Smooth muscle cell of the brain vasculature (primary cell): Measurements from ENCODE around the gene TRIM47.

Source experiments
- DNase-seq: peaks from one replicate; pipeline ENCODE4 v3.0.0-alpha.2; 2012; ENCODE audit warnings: low read depth, low spot score

TRIM47 gene

DNA sequence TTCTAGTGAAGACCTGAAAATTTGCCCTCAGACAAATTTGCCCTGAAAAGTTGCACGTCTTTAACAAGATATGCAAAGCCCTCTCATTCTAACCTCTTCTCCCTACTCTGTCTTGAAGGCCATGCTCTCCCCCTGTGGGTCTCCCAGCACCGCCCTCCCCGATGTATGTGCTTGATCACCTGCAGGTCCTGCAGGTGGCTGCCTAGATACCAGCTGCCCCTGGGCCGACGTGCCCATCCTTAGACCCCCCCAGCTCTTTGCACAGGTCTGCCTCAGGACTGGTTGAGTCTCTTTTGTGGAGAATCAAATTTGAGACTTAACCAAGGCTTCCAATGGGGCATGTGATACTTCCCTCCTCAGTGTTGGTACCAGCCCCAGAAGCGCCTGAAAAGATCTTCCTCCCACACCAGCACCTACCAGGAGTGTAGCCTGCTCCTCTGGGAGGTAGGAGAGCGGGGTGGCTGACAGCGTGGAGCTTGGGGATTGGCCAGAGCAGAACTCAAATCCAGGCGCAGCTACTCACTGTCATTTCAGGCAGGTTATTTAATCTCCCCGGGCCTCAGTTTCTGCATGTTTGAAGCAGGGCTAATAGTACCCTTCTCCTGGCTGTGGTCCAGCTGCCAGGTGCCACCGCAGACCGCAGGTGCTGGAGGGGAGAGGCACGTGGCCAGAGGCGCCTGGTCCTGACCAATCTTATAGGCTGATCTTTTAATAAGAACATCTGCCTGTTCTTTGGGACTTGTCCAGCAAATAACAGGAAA is 30.9 kb upstream of the TRIM47 start:
- DNase-seq: no peak

DNA sequence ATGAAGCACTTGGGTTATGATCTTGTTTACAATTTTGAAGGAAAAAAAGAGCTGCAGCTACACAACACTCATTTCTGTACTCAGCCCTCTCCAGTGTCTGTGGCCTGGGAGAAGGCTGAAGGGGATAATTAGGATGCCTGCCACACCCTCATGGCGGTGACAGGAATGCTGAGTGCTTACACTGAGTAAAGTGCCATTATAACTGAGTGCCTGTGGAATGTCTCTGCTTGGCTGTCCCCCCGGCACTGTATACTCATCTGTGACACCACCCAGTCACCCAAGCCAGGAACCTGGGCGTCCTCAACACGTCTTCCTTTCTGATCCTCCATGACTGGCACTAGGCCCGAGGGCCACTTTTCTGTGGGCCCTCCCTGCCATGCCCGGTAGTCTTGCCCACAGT is 29.8 kb upstream of the TRIM47 start:
- no peak for DNase-seq

DNA sequence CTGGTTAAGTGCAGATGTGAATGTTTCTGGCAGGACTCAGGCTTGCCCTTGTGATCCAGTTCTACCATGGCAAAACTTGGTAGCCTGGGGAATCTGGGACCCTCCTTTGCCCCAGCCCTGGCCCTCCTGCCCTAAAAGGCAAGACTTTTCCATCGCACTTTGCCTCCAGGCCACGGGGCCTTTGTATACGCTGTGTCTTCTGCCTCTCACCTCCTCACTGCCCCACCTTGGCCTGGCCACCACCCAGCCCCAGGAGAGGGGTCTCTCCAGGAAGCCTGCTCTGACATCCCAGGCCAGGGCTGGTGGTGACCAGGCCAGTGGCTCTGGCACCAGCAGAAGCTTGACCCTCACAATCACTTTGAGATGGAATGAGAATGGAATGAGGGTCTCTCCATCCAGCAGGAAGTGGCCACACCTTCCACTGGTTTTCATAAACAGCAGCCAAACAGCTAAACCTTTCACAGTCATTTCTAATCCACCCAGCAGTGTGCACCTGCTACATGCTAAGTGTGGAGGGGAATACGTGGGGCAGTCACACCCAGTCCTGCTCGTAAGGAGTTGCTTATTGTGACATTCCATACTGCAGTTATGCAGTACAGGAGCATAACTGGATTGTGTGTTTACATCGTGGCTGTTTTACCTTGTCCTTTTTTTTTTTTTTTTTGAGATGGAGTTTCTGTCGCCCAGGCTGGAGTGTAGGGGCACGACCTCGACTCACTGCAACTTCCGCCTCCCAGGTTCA is 27.9 kb upstream of the TRIM47 start:
- no peak for DNase-seq

DNA sequence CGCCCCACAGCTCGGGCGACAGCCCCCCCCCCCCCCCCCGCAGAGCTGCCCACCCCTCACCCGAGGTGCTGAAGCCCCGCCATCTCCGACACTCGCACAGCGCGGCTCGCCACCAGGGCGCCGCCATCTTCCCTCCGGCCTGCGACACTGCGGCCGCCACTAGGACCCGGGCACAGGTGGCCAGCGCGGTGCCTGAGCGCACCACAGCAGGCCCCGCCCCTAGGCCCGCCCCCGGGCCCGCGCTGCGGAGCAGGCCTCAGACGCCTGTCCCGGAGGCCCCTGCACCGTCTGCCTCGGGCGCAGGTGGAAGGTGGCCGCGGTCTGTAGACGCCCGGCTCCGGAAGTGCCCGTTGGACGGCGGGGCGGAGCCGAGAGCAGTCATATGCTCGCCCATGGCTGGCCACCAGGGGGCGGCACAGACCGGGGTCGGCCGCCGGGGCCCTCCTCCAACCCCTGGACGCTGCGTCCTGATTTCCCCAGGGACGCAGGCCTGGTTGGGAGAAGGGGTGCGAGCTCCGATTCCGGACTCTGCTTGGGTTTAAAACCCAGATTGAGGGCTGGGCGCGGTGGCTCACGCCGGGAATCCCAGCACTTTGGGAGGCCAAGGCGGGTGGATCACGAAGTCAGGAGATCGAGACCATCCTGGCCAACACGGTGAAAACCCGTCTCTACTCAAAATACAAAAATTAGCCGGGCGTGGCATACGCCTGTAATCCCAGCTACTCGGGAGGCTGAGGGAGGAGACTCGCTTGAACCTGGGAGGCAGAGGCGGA is 26.6 kb upstream of the TRIM47 start, which contains the start of gene MRPL38:
TSS of gene MRPL38 (minus strand) at position 136 of the 773 bp plus-strand sequence. CDS start at position 127, 9 bp downstream.
- peak; percentile 74 for DNase-seq

DNA sequence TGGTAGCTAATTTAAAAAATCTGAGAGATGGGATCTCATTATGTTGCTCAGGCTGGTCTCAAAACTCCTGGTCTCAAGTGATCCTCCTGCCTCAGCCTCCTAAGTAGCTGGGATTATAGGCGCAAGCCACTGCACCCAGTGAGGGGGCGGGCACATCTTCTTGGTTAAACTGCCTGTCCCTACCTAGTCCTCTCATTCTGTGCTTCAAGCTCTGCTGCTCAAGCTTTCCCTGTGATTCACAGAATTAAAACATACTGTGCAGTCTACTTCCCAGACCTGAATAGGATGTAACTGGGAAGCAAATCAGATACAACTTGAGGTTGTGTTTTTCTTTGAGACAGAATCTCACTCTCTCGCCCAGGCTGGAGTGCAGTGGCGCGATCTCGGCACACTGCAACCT is 24.0 kb upstream of the TRIM47 start:
- no peak for DNase-seq

DNA sequence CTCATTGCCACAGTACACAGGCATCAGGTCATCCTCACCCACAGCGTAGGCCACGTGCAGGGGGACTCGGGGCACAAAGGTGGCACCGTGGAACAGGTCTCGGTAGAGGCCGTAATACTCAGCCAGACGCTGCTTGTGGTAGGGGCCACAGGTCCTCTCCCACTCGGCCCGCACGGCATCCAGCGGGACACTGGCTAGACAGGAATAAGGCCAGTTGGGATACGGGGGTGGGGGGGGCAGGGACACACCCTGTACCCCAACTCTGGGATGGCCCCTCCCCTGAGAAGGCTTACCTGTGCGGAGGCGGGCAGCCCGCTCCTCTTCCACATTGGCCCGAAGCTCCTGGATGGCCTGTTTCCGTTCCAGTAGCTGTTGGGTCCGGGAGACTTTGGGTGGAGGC is 23.3 kb upstream of the TRIM47 start:
- DNase-seq: no peak

DNA sequence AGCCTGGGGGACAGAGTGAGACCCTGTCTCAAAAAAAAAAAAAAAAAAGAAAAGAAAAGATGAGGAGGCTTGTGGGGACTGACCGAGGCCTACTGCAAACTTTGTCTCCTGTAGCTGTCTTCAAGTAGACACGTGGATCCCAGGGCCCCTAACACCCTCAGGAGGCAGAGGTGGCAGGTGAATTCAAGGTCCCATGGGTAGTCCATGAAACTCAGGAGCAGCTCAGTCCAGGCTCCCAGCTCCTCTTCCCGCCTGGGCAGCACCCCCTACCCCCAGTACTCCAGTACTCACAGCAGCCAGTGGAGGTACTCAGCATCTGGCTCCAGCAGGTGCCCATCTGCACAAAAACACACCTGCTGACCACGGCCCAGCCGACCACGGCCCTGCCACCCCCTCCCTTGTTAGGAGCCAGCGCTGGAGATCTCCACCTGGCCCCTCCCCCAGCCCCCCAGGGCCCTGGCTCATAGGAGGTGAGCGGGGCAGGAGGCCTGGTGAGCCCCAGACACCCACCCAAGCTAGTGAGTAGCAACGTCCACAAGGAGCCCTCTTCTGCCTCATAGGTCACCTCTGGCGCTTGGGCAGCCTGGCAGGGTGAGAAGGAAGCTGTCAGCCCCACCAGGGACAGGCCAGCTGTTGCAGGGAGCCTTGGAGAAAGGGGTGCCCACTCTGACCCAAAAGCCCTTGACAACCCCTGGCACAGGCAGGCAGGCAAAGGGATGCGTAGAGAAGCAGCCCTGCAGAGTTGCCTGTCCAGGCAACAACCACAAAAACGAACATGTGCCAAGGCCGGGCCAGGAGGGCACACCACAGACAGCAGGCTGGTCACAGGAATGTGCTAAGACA is 22.5 kb upstream of the TRIM47 start:
- DNase-seq: no peak

DNA sequence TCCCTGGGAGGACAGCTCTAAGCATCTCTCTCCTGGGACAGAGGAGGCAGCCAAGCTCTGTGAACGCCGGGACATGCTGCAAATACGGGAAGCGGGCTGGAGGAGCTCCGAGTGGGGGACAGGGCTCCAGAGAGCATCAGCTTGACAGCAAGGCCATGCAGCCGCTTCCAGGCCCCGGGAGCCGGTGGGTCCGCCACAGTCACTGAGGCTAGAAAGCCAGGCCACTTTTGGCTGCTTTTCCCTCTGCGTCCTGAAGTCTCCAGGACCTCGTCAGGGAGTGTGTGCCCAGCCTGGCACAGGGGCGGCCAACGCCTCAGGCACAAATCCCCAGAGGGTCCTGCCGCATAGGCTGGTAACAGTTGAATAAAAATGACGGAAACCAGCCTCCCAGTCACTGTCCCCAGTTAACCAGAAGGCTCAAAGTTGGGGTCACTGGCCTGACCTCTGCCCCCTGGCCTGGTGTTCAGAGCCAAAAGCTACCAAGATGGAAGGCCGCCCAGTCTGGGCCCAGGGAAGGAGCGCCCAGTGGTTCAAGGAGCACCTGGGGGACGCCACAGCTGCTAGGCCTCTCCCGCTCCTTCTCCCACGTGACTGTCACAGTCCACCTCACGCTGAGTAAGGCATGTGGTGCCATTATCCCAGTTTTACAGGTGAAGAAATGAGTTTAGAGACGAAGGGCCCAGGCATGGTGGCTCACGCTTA is 21.5 kb upstream of the TRIM47 start:
- no peak for DNase-seq

DNA sequence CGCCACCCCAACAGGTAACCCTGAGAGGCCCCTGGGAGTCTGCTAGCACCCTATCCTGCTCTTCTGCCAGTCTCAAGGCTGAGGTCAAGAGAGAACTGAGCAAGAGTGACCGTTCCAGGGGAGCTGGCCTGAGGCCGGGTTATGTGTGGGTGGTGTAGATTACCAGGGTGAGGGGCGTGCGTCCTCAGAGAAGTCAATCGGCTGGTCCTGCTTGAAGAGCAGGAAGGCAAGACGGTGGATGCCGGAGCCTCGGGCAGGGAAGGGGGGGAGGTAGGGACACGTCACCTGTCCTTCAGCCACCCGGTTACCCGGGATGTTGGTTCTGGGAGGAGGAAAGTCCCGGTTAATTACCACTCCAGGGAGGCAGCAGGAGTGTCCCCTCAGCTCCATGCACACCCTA is 21.0 kb upstream of the TRIM47 start:
- DNase-seq: no peak

DNA sequence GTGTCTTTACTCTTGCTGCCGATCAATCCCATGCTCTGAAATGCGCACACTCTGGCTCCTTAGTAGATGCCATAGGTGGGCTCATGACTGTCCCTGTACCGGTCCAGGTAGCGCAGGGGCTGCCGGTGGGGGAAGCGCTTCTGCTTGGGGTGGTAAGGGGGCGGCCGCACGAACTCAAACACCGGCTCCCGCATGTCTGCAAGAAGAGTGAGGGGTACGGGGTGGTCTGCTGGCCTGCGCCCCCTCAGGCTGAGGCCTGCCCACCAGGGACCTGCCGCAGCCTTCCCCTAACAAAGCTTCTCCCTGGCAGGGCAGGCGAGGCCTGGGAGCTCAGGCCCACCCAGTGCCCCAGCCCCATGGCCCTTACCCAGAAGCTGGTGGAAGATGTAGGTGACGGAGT is 20.4 kb upstream of the TRIM47 start:
- DNase-seq: no peak

DNA sequence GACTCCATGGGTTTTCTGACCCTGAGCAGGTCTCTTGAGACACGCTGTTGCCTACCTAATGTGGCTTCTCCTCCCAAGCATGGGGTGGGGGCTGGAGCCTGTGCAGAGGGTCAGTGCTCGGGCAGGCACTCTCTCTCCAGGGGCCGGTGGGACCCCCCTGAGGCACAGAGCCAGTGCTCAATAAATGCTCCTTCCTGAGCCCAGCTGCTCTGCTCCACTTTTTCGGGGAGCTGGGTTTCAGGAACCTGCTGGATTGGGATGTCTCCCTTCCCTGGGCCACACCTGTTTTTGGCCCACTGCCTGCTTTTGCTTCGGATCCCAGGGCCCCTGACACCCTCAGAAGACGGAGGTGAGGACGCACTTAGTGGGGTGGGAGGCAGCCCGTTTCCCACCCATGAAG is 19.7 kb upstream of the TRIM47 start:
- DNase-seq: no peak

DNA sequence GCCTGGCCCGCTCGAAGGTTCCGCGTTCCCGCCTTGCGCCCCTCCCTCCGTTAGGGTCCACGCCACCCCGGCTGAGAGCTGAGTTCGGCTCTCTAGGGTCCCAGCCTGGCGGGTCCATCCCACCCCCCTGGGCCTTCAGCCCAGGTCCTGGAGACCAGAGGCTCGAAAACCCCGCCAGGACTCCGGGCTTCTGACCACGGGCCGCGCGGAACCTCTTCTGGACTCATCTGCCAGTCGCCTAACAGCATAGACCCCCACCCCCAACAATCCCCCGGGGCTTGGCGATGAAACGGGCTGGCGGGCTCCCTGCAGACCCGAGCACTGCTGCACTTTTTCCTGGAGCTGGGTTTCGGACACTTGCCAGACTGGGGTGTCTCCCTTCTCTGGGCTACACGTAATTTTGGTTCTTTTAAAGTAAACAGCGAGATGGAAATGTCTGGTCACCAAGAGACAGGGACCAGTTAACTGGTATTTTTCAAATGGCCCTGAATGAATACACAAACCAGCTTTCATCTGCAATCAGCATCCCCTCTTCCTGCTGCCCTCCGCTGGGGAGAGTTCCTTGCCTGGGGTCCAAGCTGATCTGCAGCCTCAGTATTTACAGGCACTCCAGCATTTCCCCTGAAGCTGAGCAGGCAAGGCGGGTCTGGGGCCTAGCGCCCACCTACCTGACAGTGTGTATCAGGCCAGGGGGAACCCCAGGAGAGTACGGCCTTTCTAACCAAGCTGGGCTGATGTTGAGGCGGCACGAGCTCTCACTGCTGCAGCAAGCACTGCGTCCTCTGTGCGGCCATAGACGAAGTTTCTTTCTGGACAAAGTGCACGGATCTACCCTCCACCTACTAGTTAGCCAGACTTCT is 19.0 kb upstream of the TRIM47 start:
- no peak for DNase-seq

DNA sequence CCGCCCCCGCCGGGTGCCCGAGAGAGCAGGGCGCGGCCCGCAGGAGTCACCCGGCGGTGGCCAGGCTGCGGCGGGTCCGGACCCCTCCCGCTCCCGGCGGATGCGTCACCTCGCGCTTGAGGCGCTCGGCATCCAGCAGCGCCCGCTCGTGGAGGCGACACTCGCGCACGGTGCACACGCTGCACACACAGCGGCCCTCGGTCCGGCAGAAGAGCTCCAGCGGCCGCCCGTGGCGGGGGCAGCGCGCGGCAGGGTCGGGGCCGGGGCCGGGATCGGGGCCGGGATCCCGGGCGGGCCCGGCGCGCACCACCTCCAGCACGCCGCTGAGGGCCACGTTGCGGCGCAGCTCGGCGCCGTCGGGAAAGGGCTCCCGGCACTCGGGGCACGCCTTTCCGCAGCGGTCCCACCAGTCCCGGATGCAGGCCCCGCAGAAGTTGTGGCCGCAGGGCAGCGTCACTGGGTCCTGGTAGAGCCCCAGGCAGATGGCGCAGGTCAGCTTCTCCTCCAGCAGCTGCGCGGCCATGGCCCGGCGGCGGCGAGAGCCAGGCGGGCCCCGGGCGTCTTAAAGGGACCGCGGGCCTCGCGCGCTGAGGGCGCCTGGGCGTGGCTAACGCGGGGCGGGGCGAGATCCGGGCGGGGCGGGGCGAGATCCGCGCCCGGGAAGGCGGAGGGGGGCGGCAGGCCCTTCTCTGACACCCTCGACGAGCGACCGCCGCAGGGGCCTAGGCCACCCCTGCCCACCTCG is 18.2 kb upstream of the TRIM47 start, which contains the start of gene TRIM65:
TSS of gene TRIM65 (minus strand) at position 537 of the 745 bp plus-strand sequence. CDS start at position 523, 14 bp downstream.
- no peak for DNase-seq

DNA sequence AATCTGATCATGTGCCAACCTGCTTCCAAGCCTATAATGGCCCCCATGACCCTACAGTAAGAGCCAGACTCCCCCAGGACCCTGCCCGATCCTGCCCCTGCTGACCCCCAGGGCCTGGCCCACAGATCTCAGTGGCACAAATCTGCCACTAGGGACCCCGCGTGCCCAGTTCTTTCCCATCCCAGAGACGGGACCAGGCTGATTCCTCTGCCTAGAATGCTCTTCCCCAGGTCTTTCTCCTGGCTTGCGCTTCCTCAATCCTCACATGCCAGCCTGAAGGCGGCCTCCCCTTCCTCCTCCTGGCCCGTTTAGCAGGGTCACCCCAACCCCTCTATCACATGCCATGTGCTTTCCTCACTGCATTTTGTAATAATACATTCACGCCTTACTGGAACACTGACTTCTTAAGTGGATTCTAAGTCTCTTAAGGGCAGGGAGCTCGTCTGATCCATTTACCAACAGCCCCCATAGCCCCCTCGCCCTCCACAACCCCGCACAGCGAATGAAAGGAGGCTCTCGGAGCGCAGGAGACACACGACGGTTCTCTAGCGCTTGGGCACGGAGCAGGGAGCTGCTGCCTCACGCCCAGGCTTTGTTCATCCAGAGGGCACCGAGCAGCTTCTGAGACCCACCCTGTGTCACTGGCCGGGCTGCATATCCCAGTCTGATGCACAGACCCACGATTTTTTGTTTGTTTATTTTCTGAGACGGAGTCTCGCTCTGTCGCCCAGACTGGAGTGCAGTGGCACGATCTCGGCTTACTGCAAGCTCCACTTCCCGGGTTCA is 17.2 kb upstream of the TRIM47 start:
- no peak for DNase-seq

DNA sequence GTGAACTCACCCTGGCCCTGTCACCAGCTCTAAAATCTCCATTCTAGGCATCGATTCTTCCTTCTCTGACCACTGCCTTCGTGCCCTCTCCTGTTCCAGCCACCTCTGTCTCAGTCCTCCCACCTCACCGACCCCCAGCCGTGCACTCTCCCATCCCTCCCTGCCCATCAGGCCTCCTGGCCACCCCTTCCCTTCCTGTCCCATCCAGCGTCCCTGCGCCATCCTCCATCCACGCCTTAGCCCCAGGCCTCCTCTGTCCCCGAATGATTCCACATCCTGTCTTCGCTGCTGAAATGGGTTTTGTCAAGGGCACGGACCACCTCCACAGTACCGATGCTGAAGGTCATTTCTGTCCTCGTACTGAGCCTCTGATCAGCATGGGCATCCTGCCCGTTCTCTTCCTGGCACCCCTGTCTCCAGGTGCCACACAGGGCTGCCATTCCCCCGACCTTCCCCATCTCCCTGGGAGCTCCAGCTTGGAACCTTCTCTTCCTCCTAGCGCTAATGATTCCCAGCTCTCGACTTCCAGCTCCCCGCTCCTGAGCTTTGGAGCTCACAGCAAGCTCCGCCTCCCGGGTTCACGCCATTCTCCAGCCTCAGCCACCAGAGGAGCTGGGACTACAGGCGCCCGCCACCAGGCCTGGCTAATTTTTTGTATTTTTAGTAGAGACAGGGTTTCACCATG is 15.8 kb upstream of the TRIM47 start:
- no peak for DNase-seq

DNA sequence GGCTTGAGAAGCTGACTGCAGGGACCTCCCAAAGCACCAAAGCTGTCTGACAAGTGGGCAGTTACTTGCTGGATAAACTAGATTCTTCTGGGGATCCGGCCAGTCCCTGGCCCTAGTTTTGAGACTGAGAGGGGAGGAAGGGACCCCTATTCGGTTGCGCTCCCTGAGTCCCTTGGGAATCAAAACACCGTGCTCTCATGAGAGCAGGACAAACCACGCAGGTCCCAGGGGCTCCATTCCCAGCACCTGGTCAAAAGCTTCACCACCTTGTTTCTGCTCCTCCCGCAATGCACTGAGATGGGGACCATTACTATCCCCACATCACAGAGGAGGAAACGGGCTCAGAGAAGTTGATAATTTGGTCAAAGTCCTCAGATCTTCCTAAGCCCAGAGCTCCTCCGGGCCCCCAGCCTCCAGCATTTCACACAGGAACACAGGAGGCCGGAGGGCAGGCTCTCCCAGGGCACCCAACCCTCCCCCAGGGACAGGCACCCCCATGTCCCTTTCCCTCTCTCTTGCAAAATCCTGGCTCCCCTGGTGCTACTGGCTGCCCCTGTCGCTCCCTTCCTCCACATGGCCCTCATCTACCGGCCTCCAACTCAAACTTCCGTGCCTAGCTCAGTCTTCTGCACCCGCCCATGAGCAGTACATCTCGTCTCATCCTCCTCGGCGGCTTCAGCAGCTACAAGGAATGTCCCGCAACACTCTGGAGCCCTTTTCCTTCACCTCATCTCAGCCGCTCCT is 15.1 kb upstream of the TRIM47 start:
- DNase-seq: no peak
